Measurements from ENCODE around the gene FAM174A.

DNA sequence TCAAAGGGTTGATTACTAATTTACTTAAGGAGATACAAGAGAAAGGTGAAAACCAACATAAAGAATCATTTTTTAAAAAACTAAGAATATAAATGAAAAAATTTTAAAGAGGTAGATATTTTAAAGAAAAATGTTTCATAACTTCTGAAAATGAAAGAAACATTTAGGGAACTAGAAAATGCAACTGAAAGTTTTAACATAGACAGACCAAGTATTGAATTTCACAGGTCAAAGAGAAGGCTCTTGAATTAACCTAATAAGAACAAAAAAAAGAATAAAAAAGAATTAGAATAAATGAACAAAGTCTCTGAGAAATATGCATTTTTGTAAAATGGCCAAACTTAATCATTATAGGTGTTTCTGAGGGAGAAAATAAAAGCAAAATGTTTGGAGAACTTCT lies 16.1 kb upstream of the FAM174A start:
- TF ChIP-seq ZNF274 (IDR thresholded peaks at IDR 0.05; ENCODE audit: low read depth, low read length) (no peak), YY1 (IDR thresholded peaks at IDR 0.05; ENCODE audit: insufficient read depth, insufficient read length) (no peak), SUZ12 (IDR thresholded peaks at IDR 0.05; ENCODE audit: extremely low read depth, insufficient read depth, insufficient read length) (no peak)

Data from NT2/D1 (cell line).